Right renal pelvis (tissue), 4 donors: ENCODE results near the gene LPIN1. TPM values are rescaled to one million over a fixed set of nuclear protein-coding genes. Genes with fewer than 3 reads are reported as not detected.

ENCODE experiments used
- DNase-seq, 4 donors: peaks; one replicate each; pipeline ENCODE4 v3.0.0-alpha.2; 2013; ENCODE audit warnings: low read depth in 4 of 4, low spot score in 3 of 4, missing footprints in 1 of 4
- polyA plus RNA-seq, 4 donors: library from polyadenylated mRNA; unstranded; fragments of 120-200 nt; gene quantifications; one replicate each; pipeline ENCODE4 v1.2.1, GENCODE V29; 2013; ENCODE audit not compliant: insufficient read length in 4 of 4

The LPIN1 gene
- polyA plus RNA-seq, 4 donors: 19.4 to 21.7 (median 20.1) TPM

- no peak for DNase-seq
Observed at GRCh38 chr2:11876889-11877288, 130.5 kb downstream of the LPIN1 start.

Other genes starting within 250 kb of the LPIN1 start
- 10 to 100 TPM; 12.5 to 15.3 (median 13.5) TPM for gene GREB1, start 212.6 kb upstream of the LPIN1 start, polyA plus RNA-seq
- gene NTSR2, start 76.4 kb upstream of the LPIN1 start, polyA plus RNA-seq: not detected